Measurements from ENCODE around the gene CUX1. TPM values are rescaled to one million over a fixed set of nuclear protein-coding genes. Genes with fewer than 3 reads are reported as not detected.

The CUX1 gene
- total and polyA plus RNA-seq, 2 of the 13 experiments (the other 11 are each of a cell fraction or from before 2014, with no cell fraction given): 13.7 to 14.9 TPM

GRCh38 chr7:102215711-102216110 is 398.3 kb downstream of the CUX1 start:
- no peaks in the 10 kb centered on the region for H4K20me1 ChIP-seq (ENCODE audit: insufficient read depth, low read length)
- no peak for ATAC-seq
- no peaks in the 10 kb centered on the region for H3K27me3 ChIP-seq (ENCODE audit: control insufficient read depth in 1 of 2, insufficient read depth in 2 of 2, low read length in 2 of 2)
- H3K4me2 ChIP-seq (ENCODE audit: low read depth, low read length): no peak overlapping the region
- POLR2A ChIA-PET: no interaction called here
- no peak overlapping the region for H3K9ac ChIP-seq (ENCODE audit: insufficient read depth, low read depth, low read length)
- H3K9me3 ChIP-seq (ENCODE audit: low read length): no peaks in the 10 kb centered on the region
- WGBS (ENCODE audit: low lambda C conversion rate): 96% methylated on average over 11 of the region's 11 CpGs
- in situ Hi-C loops (cut with HindIII; ENCODE audit: extremely low pct_ligation_motif_present, low pct_unique_long_range_greater_than_20kb): no loop called here
- no TSS peak for BruUV-seq (replicated peaks)
- intact Hi-C loops (cut with micrococcal nuclease; ENCODE audit: unreplicated experiment): no loop called here
- DNase-seq (ENCODE audit: low spot score): no peak
- peaks cover 8% of the 10 kb centered on the region for H3K4me1 ChIP-seq (ENCODE audit: insufficient read depth, low read length)
- no peaks in the 10 kb centered on the region for H3K79me2 ChIP-seq (ENCODE audit: insufficient read depth, low read length)
- CTCF ChIA-PET (ENCODE audit: low intra/inter-chr PET ratio, low total read pairs): no interaction called here
- no peak for FAIRE-seq
- no peak overlapping the region for H2AFZ ChIP-seq (ENCODE audit: low read length)
- no peak overlapping the region for H3K27ac ChIP-seq (ENCODE audit: extremely low read length, insufficient read depth, low read length)
- H3K36me3 ChIP-seq (replicated peaks in 1 of 2; ENCODE audit: control insufficient read depth in 1 of 2, insufficient read depth in 2 of 2, low read length in 2 of 2): peaks cover 1 to 35% of the 10 kb centered on the region in 2 experiments; a peak in 4 of 5 replicates
- no peak overlapping the region for H3K4me3 ChIP-seq (replicated peaks in 1 of 3; ENCODE audit: insufficient read depth in 1 of 3, low read depth in 2 of 3, low read length in 3 of 3)
- no peak for TF ChIP-seq FOXO1 (CRISPR knock-in tag; IDR thresholded peaks at IDR 0.05)
- TF ChIP-seq ZKSCAN8 (CRISPR knock-in tag; IDR thresholded peaks at IDR 0.05; ENCODE audit: borderline replicate concordance): no peak
- TF ChIP-seq, protein P1, sequence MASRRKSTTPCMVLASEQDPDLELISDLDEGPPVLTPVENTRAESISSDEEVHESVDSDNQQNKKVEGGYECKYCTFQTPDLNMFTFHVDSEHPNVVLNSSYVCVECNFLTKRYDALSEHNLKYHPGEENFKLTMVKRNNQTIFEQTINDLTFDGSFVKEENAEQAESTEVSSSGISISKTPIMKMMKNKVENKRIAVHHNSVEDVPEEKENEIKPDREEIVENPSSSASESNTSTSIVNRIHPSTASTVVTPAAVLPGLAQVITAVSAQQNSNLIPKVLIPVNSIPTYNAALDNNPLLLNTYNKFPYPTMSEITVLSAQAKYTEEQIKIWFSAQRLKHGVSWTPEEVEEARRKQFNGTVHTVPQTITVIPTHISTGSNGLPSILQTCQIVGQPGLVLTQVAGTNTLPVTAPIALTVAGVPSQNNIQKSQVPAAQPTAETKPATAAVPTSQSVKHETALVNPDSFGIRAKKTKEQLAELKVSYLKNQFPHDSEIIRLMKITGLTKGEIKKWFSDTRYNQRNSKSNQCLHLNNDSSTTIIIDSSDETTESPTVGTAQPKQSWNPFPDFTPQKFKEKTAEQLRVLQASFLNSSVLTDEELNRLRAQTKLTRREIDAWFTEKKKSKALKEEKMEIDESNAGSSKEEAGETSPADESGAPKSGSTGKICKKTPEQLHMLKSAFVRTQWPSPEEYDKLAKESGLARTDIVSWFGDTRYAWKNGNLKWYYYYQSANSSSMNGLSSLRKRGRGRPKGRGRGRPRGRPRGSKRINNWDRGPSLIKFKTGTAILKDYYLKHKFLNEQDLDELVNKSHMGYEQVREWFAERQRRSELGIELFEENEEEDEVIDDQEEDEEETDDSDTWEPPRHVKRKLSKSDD (CRISPR knock-in tag; IDR thresholded peaks at IDR 0.05; ENCODE audit: low read depth): no peak
- no peak for TF ChIP-seq JUNB (CRISPR knock-in tag; IDR thresholded peaks at IDR 0.05; ENCODE audit: borderline replicate concordance)
- TF ChIP-seq NFRKB (IDR thresholded peaks at IDR 0.05): no peak
- TF ChIP-seq ZNF431 (CRISPR knock-in tag; IDR thresholded peaks at IDR 0.05; ENCODE audit: borderline replicate concordance, low read depth): no peak
- TF ChIP-seq MAFK (conservative IDR thresholded peaks at IDR 0.05 in 1 of 2, IDR thresholded peaks at IDR 0.05 in 1 of 2; ENCODE audit: low read length in 2 of 2): no peak
- TF ChIP-seq CCAR2 (optimal IDR thresholded peaks at IDR 0.05; ENCODE audit: low read depth, low read length): no peak
- no peak for TF ChIP-seq ESRRA (CRISPR knock-in tag; IDR thresholded peaks at IDR 0.05; ENCODE audit: low read depth)
- no peak for TF ChIP-seq ZNF569 (CRISPR knock-in tag; IDR thresholded peaks at IDR 0.05; ENCODE audit: borderline replicate concordance)
- TF ChIP-seq RNF2 (conservative IDR thresholded peaks at IDR 0.05; ENCODE audit: low read depth): no peak
- no peak for TF ChIP-seq RNF219 (CRISPR knock-in tag; IDR thresholded peaks at IDR 0.05)
- no peak for TF ChIP-seq ZNF3 (CRISPR knock-in tag; IDR thresholded peaks at IDR 0.05)
- no peak for TF ChIP-seq ZNF232 (CRISPR knock-in tag; IDR thresholded peaks at IDR 0.05; ENCODE audit: borderline replicate concordance)
- no peak for TF ChIP-seq ZNF781 (CRISPR knock-in tag; IDR thresholded peaks at IDR 0.05; ENCODE audit: borderline replicate concordance, not compliant biosample characterization)
- TF ChIP-seq, protein P2, sequence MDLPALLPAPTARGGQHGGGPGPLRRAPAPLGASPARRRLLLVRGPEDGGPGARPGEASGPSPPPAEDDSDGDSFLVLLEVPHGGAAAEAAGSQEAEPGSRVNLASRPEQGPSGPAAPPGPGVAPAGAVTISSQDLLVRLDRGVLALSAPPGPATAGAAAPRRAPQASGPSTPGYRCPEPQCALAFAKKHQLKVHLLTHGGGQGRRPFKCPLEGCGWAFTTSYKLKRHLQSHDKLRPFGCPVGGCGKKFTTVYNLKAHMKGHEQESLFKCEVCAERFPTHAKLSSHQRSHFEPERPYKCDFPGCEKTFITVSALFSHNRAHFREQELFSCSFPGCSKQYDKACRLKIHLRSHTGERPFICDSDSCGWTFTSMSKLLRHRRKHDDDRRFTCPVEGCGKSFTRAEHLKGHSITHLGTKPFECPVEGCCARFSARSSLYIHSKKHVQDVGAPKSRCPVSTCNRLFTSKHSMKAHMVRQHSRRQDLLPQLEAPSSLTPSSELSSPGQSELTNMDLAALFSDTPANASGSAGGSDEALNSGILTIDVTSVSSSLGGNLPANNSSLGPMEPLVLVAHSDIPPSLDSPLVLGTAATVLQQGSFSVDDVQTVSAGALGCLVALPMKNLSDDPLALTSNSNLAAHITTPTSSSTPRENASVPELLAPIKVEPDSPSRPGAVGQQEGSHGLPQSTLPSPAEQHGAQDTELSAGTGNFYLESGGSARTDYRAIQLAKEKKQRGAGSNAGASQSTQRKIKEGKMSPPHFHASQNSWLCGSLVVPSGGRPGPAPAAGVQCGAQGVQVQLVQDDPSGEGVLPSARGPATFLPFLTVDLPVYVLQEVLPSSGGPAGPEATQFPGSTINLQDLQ (CRISPR knock-in tag; IDR thresholded peaks at IDR 0.05): no peak
- no peak for TF ChIP-seq ZFP37 (CRISPR knock-in tag; IDR thresholded peaks at IDR 0.05; ENCODE audit: borderline replicate concordance)
- no peak for TF ChIP-seq E2F5 (CRISPR knock-in tag; conservative IDR thresholded peaks at IDR 0.05)
